Uterus (tissue), 2 donors: ENCODE measurements around the gene CDK1.

Experiments used
- POLR2A ChIP-seq, 2 donors: fragments of 450-650 bp; IDR thresholded peaks; one replicate each; pipeline ENCODE4 v1.6.1; 2016; ENCODE audit warnings: antibody characterized with exemption in 2 of 2, mild to moderate bottlenecking in 1 of 2, moderate library complexity in 1 of 2
- TF ChIP-seq, protein P1 (sequence below), 4 experiments: fragments of 200-600 bp in 2 of 4; fragments of 450-650 bp in 2 of 4; sonication (generic) in 2 of 4; IDR thresholded peaks; one replicate each; pipeline ENCODE4 v1.5.1; 2016 to 2019; ENCODE audit warnings: antibody characterized with exemption in 4 of 4, mild to moderate bottlenecking in 2 of 4, moderate library complexity in 1 of 4

DNA sequence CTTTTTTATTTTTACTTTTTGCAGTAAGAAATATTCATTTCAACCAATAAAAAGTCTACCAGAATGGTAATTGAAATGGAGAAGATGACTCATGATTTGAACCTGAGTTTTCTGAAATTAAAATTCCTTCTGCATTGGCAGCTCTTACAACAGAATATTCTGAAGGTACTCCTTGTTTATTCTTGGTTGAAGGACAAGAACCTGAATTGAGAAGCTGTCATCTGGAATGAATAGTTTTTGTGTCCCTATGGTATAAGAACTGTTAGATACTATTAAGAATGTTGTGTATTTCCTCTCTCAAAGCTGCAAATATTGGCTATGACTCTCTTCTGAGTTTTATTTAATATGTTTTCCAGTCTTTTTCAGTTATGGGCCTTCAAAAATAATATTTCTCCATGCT lies 56.1 kb downstream of the CDK1 start:
- TF ChIP-seq, protein P1, sequence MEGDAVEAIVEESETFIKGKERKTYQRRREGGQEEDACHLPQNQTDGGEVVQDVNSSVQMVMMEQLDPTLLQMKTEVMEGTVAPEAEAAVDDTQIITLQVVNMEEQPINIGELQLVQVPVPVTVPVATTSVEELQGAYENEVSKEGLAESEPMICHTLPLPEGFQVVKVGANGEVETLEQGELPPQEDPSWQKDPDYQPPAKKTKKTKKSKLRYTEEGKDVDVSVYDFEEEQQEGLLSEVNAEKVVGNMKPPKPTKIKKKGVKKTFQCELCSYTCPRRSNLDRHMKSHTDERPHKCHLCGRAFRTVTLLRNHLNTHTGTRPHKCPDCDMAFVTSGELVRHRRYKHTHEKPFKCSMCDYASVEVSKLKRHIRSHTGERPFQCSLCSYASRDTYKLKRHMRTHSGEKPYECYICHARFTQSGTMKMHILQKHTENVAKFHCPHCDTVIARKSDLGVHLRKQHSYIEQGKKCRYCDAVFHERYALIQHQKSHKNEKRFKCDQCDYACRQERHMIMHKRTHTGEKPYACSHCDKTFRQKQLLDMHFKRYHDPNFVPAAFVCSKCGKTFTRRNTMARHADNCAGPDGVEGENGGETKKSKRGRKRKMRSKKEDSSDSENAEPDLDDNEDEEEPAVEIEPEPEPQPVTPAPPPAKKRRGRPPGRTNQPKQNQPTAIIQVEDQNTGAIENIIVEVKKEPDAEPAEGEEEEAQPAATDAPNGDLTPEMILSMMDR (IDR thresholded peaks at IDR 0.05), result no peak
- TF ChIP-seq POLR2A (IDR thresholded peaks at IDR 0.05), result no peak
